IMR-90 (cell line): Measurements from ENCODE around the gene ANK2. TPM values are rescaled to one million over a fixed set of nuclear protein-coding genes. Genes with fewer than 3 reads are reported as not detected.

Source experiments
- ATAC-seq: fragments of 200-7000 bp; cut with Tn5 transposase; 2 replicates; pipeline ENCODE4 v1.9.1; 2020; ENCODE audit warnings: low read depth, mild to moderate bottlenecking, moderate library complexity
- BruUV-seq: library from RNA; stranded (reverse); fragments of 400-500 nt; replicated peaks from 2 replicates; lab custom pipeline; 2021; lab: Mats Ljungman, UMichigan
- CTCF ChIA-PET: fragments of 300-600 bp; formaldehyde crosslinking; extraction: SDS; loops from one replicate; lab custom pipeline; 2021; ENCODE audit warnings: antibody characterized with exemption; lab: Yijun Ruan, JAX
- POLR2A ChIA-PET: fragments of 300-600 bp; sonication (Branson Sonifier 250); formaldehyde crosslinking; loops from one replicate; lab custom pipeline; 2022; ENCODE audit warnings: antibody characterized with exemption; ENCODE audit not compliant: unreplicated experiment; lab: Charles Lee
- DNase-seq: peaks from one replicate; pipeline ENCODE4 v3.0.0; 2013
- H2AFZ ChIP-seq: replicated peaks from 2 replicates; pipeline ENCODE3; 2013; ENCODE audit warnings: low read length, mild to moderate bottlenecking; ENCODE audit not compliant: poor library complexity
- H2AK5ac ChIP-seq: 2 replicates; pipeline ENCODE4 v1.6.1; 2013; ENCODE audit warnings: low read depth, low read length, inconsistent platforms
- H2AK9ac ChIP-seq: replicated peaks from 2 replicates; pipeline ENCODE3; 2013; ENCODE audit warnings: mild to moderate bottlenecking, low read depth, low read length, moderate library complexity; ENCODE audit not compliant: poor library complexity
- H2BK120ac ChIP-seq: 2 replicates; pipeline ENCODE4 v1.6.1; 2013; ENCODE audit warnings: low read depth, low read length, inconsistent platforms
- H2BK15ac ChIP-seq: 3 replicates; pipeline ENCODE4 v1.6.1; 2013; ENCODE audit warnings: low read depth, low read length, inconsistent platforms
- H2BK20ac ChIP-seq: 2 replicates; pipeline ENCODE4 v1.6.1; 2013; ENCODE audit warnings: low read depth, mild to moderate bottlenecking, inconsistent platforms, low read length, moderate library complexity
- H2BK5ac ChIP-seq: 2 replicates; pipeline ENCODE4 v1.6.1; 2013; ENCODE audit warnings: mild to moderate bottlenecking, low read depth, low read length, inconsistent platforms; ENCODE audit not compliant: poor library complexity, severe bottlenecking
- H3K14ac ChIP-seq: replicated peaks from 2 replicates; pipeline ENCODE4 v1.6.1; 2013; ENCODE audit warnings: low read depth, low read length, inconsistent platforms
- H3K18ac ChIP-seq: 2 replicates; pipeline ENCODE4 v1.6.1; 2013; ENCODE audit warnings: low read depth, low read length, control low read depth
- H3K23ac ChIP-seq: 2 replicates; pipeline ENCODE4 v1.6.1; 2013; ENCODE audit warnings: low read depth, low read length, inconsistent platforms
- H3K27ac ChIP-seq: 2 replicates; pipeline ENCODE4 v1.5.1; 2013; ENCODE audit warnings: mild to moderate bottlenecking, control low read depth, low read length; ENCODE audit not compliant: insufficient read depth
- H3K27me3 ChIP-seq: 2 replicates; pipeline ENCODE4 v1.6.1; 2013; ENCODE audit warnings: low read length; ENCODE audit not compliant: control insufficient read depth, insufficient read depth
- H3K36me3 ChIP-seq: 2 replicates; pipeline ENCODE4 v1.6.1; 2013; ENCODE audit warnings: low read length, mixed read lengths; ENCODE audit not compliant: control insufficient read depth, insufficient read depth
- H3K4ac ChIP-seq: 2 replicates; pipeline ENCODE4 v1.6.1; 2013; ENCODE audit warnings: low read depth, low read length, inconsistent platforms
- H3K4me1 ChIP-seq: 2 replicates; pipeline ENCODE4 v1.6.1; 2013; ENCODE audit warnings: low read length, mixed read lengths; ENCODE audit not compliant: control insufficient read depth, insufficient read depth
- H3K4me2 ChIP-seq: 2 replicates; pipeline ENCODE4 v1.6.1; 2013; ENCODE audit warnings: low read depth, mild to moderate bottlenecking, control low read depth, low read length, moderate library complexity
- H3K4me3 ChIP-seq: 2 replicates; pipeline ENCODE4 v1.5.1; 2013; ENCODE audit warnings: low read depth, mild to moderate bottlenecking, control low read depth, low read length, moderate library complexity; ENCODE audit not compliant: insufficient read depth
- H3K56ac ChIP-seq: 2 replicates; pipeline ENCODE4 v1.6.1; 2013; ENCODE audit warnings: low read length, inconsistent platforms; ENCODE audit not compliant: insufficient read depth; ENCODE audit errors: extremely low read depth
- H3K79me1 ChIP-seq, 2 experiments: 2 replicates each; pipeline ENCODE4 v1.6.1; 2013; ENCODE audit warnings: low read length in 2 of 2, inconsistent platforms in 1 of 2, low read depth in 1 of 2
- H3K9ac ChIP-seq: 2 replicates; pipeline ENCODE4 v1.6.1; 2013; ENCODE audit warnings: low read depth, low read length, control low read depth
- H3K9me1 ChIP-seq: 2 replicates; pipeline ENCODE4 v1.6.1; 2013; ENCODE audit warnings: low read length, inconsistent platforms; ENCODE audit not compliant: insufficient read depth
- H3K9me3 ChIP-seq: 2 replicates; pipeline ENCODE4 v1.6.1; 2013; ENCODE audit warnings: low read length; ENCODE audit not compliant: control insufficient read depth, insufficient read depth
- H4K20me1 ChIP-seq: 2 replicates; pipeline ENCODE4 v1.6.1; 2013; ENCODE audit warnings: low read length, inconsistent platforms; ENCODE audit not compliant: insufficient read depth
- H4K5ac ChIP-seq: 2 replicates; pipeline ENCODE4 v1.6.1; 2013; ENCODE audit warnings: mild to moderate bottlenecking, low read depth, low read length, control low read depth
- H4K8ac ChIP-seq, 2 experiments: 2 replicates each; pipeline ENCODE4 v1.6.1; 2013; ENCODE audit warnings: low read depth in 2 of 2, low read length in 2 of 2, control low read depth in 1 of 2, inconsistent platforms in 1 of 2
- H4K91ac ChIP-seq: 2 replicates; pipeline ENCODE4 v1.6.1; 2013; ENCODE audit warnings: low read depth, low read length, inconsistent platforms; ENCODE audit not compliant: insufficient read depth
- BHLHE40 ChIP-seq: fragments of 150-350 bp; IDR thresholded peaks from 2 replicates; pipeline ENCODE4 v1.6.1; 2016; ENCODE audit warnings: mild to moderate bottlenecking, low read depth, low read length
- CEBPB ChIP-seq: IDR thresholded peaks from 2 replicates; pipeline ENCODE4 v1.6.1; 2012; ENCODE audit warnings: low read depth, low read length, improper control_type of control experiment
- CHD1 ChIP-seq: IDR thresholded peaks from 2 replicates; pipeline ENCODE4 v1.6.1; 2012; ENCODE audit warnings: low read depth, low read length, improper control_type of control experiment
- CTCF ChIP-seq: conservative IDR thresholded peaks from 2 replicates; pipeline ENCODE4 v1.5.1; 2012; ENCODE audit warnings: mild to moderate bottlenecking, low read depth, low read length, improper control_type of control experiment
- FOS ChIP-seq: fragments of 150-350 bp; IDR thresholded peaks from 2 replicates; pipeline ENCODE4 v1.6.1; 2016; ENCODE audit warnings: low read depth, low read length
- MAFK ChIP-seq: IDR thresholded peaks from 2 replicates; pipeline ENCODE4 v1.6.1; 2012; ENCODE audit warnings: low read depth, low read length, improper control_type of control experiment
- MAZ ChIP-seq: IDR thresholded peaks from 2 replicates; pipeline ENCODE4 v1.6.1; 2012; ENCODE audit warnings: low read depth, mild to moderate bottlenecking, low read length, improper control_type of control experiment, moderate library complexity, borderline replicate concordance
- MXI1 ChIP-seq: IDR thresholded peaks from 2 replicates; pipeline ENCODE4 v1.6.1; 2012; ENCODE audit warnings: low read depth, mild to moderate bottlenecking, low read length, moderate library complexity, borderline replicate concordance
- NFE2L2 ChIP-seq: fragments of 150-350 bp; IDR thresholded peaks from 2 replicates; pipeline ENCODE4 v1.6.1; 2016; ENCODE audit warnings: low read depth, mild to moderate bottlenecking, low read length
- POLR2A ChIP-seq: IDR thresholded peaks from 2 replicates; pipeline ENCODE4 v1.6.1; 2012; ENCODE audit warnings: mild to moderate bottlenecking, low read depth, low read length
- RAD21 ChIP-seq: IDR thresholded peaks from 2 replicates; pipeline ENCODE4 v1.6.1; 2012; ENCODE audit warnings: low read length, improper control_type of control experiment
- RCOR1 ChIP-seq: IDR thresholded peaks from 2 replicates; pipeline ENCODE4 v1.6.1; 2012; ENCODE audit warnings: mild to moderate bottlenecking, low read length, improper control_type of control experiment; ENCODE audit not compliant: insufficient replicate concordance
- RFX5 ChIP-seq: IDR thresholded peaks from 2 replicates; pipeline ENCODE4 v1.8.0; 2012; ENCODE audit warnings: low read depth, mild to moderate bottlenecking, low read length, moderate library complexity
- SMC3 ChIP-seq: fragments of 150-350 bp; IDR thresholded peaks from 2 replicates; pipeline ENCODE4 v1.6.1; 2016; ENCODE audit warnings: low read depth, mild to moderate bottlenecking, antibody characterized with exemption, low read length, moderate library complexity
- USF2 ChIP-seq: fragments of 150-350 bp; IDR thresholded peaks from 2 replicates; pipeline ENCODE4 v1.6.1; 2017; ENCODE audit warnings: mild to moderate bottlenecking, antibody characterized with exemption, low read length, low read depth
- WGBS, 2 experiments: methylation state at CpG; one replicate each; pipeline versions ENCODE4 v1.1.5 to v1.1.7; 2013; ENCODE audit warnings: missing lambda C conversion rate in 2 of 2; ENCODE audit not compliant: insufficient read length in 1 of 2; ENCODE audit errors: extremely low coverage in 2 of 2; 5-methylcytosine and 5-hydroxymethylcytosine counted together
- dilution Hi-C: fragments of 300-500 bp; cut with HindIII; formaldehyde crosslinking; loops from one replicate; pipeline ENCODE4 v1.14.3; 2018; ENCODE audit warnings: low sequenced_read_pairs; ENCODE audit not compliant: unreplicated experiment
- in situ Hi-C: fragments of 300-500 bp; cut with MboI; formaldehyde crosslinking; loops from 3 replicates; pipeline ENCODE4 v1.14.3; 2019; ENCODE audit warnings: low sequenced_read_pairs, inconsistent platforms, mixed read lengths
- intact Hi-C: fragments of 100-400 bp; cut with micrococcal nuclease; formaldehyde crosslinking; loops from 2 replicates; pipeline ENCODE4 v1.10.0; 2022
- polyA plus RNA-seq, 3 experiments: library from polyadenylated mRNA; depleted of rRNA; stranded (reverse); fragments of >200 nt; gene quantifications; 2 replicates each; pipeline ENCODE4 v1.2.3, GENCODE V29; 2012; ENCODE audit warnings: low replicate concordance in 1 of 3
- total RNA-seq: library from RNA; depleted of rRNA; stranded (reverse); fragments of >200 nt; gene quantifications from 2 replicates; pipeline ENCODE4 v1.2.3, GENCODE V29; 2012
- TF ChIP-seq, protein P1 (sequence below): fragments of 150-350 bp; IDR thresholded peaks from 2 replicates; pipeline ENCODE4 v1.6.1; 2016; ENCODE audit warnings: low read depth, mild to moderate bottlenecking, low read length, moderate library complexity, borderline replicate concordance

The ANK2 gene
- total and polyA plus RNA-seq, 2 of the 4 experiments (the other 2 are of a cell fraction) = 0.82 to 6.6 TPM

DNA sequence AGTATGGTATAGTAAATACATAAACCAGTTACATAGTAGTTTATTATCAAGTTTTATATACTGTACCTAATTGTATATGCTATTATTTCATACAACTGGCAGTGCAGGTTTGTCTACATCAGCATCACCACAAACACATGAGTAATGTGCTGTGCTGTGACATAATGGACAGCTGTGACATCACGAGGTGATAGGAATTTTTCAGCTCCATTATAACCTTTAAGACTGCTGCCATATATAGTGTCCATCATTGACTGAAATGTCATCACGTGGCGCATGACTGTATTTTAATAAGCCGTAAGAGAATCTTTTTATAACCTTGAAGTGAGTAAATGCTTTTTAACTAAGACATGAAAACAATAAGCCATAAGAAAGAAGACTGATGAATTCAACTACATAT, 44.8 kb upstream of the ANK2 start:
- no TSS peak for BruUV-seq
- ATAC-seq (no peak), DNase-seq (no peak)
- H3K56ac ChIP-seq = no peak overlapping the region
- dilution Hi-C loops = no loop called here
- H4K20me1 ChIP-seq = no peaks in the 10 kb centered on the region
- H3K27ac ChIP-seq = no peak overlapping the region
- no peak overlapping the region for H2AK9ac ChIP-seq
- TF ChIP-seq CHD1 (no peak), POLR2A (no peak), BHLHE40 (no peak), MXI1 (no peak), USF2 (no peak), RCOR1 (no peak), FOS (no peak), CTCF (no peak), MAZ (no peak), SMC3 (no peak), NFE2L2 (no peak), CEBPB (no peak), MAFK (no peak), RFX5 (no peak), RAD21 (no peak)
- TF ChIP-seq, protein P1, sequence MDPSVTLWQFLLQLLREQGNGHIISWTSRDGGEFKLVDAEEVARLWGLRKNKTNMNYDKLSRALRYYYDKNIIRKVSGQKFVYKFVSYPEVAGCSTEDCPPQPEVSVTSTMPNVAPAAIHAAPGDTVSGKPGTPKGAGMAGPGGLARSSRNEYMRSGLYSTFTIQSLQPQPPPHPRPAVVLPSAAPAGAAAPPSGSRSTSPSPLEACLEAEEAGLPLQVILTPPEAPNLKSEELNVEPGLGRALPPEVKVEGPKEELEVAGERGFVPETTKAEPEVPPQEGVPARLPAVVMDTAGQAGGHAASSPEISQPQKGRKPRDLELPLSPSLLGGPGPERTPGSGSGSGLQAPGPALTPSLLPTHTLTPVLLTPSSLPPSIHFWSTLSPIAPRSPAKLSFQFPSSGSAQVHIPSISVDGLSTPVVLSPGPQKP = no peak
- no peaks in the 10 kb centered on the region for H3K4me1 ChIP-seq
- WGBS, 2 experiments = no CpG with 5 or more reads among the region's 4 CpGs
- no peaks in the 10 kb centered on the region for H3K36me3 ChIP-seq
- H3K9ac ChIP-seq = no peak overlapping the region
- intact Hi-C loops = no loop called here
- no peaks in the 10 kb centered on the region for H3K9me3 ChIP-seq
- no peak overlapping the region for H4K5ac ChIP-seq
- in situ Hi-C loops = no loop called here
- no peak overlapping the region for H3K23ac ChIP-seq
- H2AK5ac ChIP-seq = no peak overlapping the region
- ChIA-PET POLR2A (no interaction called here), CTCF (no interaction called here)
- no peaks in the 10 kb centered on the region for H3K9me1 ChIP-seq
- no peak overlapping the region for H3K4ac ChIP-seq
- H3K4me2 ChIP-seq = no peak overlapping the region
- no peaks in the 10 kb centered on the region for H3K27me3 ChIP-seq
- H3K79me1 ChIP-seq = no peaks in the 10 kb centered on the region
- no peak overlapping the region for H2AFZ ChIP-seq
- H2BK15ac ChIP-seq = no peak overlapping the region
- no peak overlapping the region for H4K8ac ChIP-seq
- H2BK20ac ChIP-seq = no peak overlapping the region
- H2BK5ac ChIP-seq = no peak overlapping the region
- H4K91ac ChIP-seq = no peak overlapping the region
- no peak overlapping the region for H3K4me3 ChIP-seq
- no peak overlapping the region for H3K14ac ChIP-seq
- no peak overlapping the region for H3K18ac ChIP-seq
- H2BK120ac ChIP-seq = no peak overlapping the region
